GM23338 (cell line): ENCODE measurements around the gene OLFM1. TPM values are rescaled to one million over a fixed set of nuclear protein-coding genes. Genes with fewer than 3 reads are reported as not detected.

Experiments
- ATAC-seq: fragments of 200-7000 bp; cut with Tn5 transposase; 3 replicates; pipeline ENCODE4 v1.9.1; 2020
- DNase-seq: peaks from one replicate; pipeline ENCODE4 v3.0.0-alpha.2; 2015; ENCODE audit warnings: low spot score
- H2AFZ ChIP-seq: fragments of 200-600 bp; sonication (generic); 2 replicates; pipeline ENCODE4 v1.8.0; 2016; ENCODE audit warnings: antibody characterized with exemption, mild to moderate bottlenecking, moderate library complexity
- H3F3A ChIP-seq: fragments of 200-600 bp; sonication (generic); replicated peaks from 2 replicates; pipeline ENCODE4 v1.8.0; 2017; ENCODE audit warnings: antibody characterized with exemption, mixed run types, low read depth
- H3K27ac ChIP-seq: fragments of 200-600 bp; sonication (generic); 2 replicates; pipeline ENCODE4 v1.6.1; 2016; ENCODE audit warnings: low read depth
- H3K27me3 ChIP-seq: fragments of 200-600 bp; sonication (generic); 2 replicates; pipeline ENCODE4 v1.8.0; 2016; ENCODE audit warnings: mild to moderate bottlenecking, mixed run types, moderate library complexity; ENCODE audit not compliant: insufficient read depth
- H3K36me3 ChIP-seq: fragments of 200-600 bp; sonication (generic); 2 replicates; pipeline ENCODE4 v1.8.0; 2016; ENCODE audit warnings: mild to moderate bottlenecking; ENCODE audit not compliant: insufficient read depth
- H3K4me1 ChIP-seq: fragments of 200-600 bp; sonication (generic); 2 replicates; pipeline ENCODE4 v1.8.0; 2016; ENCODE audit warnings: mild to moderate bottlenecking, moderate library complexity; ENCODE audit not compliant: insufficient read depth
- H3K4me2 ChIP-seq: fragments of 200-600 bp; sonication (generic); 2 replicates; pipeline ENCODE4 v1.7.1; 2017; ENCODE audit warnings: mixed run types
- H3K4me3 ChIP-seq: fragments of 200-600 bp; sonication (generic); 2 replicates; pipeline ENCODE4 v1.6.1; 2016; ENCODE audit warnings: mixed run types
- H3K79me2 ChIP-seq: fragments of 200-600 bp; sonication (generic); replicated peaks from 2 replicates; pipeline ENCODE4 v1.8.0; 2017; ENCODE audit warnings: mild to moderate bottlenecking; ENCODE audit not compliant: insufficient read depth
- H3K9me2 ChIP-seq: fragments of 200-600 bp; sonication (generic); 2 replicates; pipeline ENCODE4 v1.8.0; 2017; ENCODE audit not compliant: insufficient read depth
- H4K20me1 ChIP-seq: fragments of 200-600 bp; sonication (generic); replicated peaks from 2 replicates; pipeline ENCODE4 v1.8.0; 2017; ENCODE audit warnings: mild to moderate bottlenecking; ENCODE audit not compliant: insufficient read depth
- H3K27ac Mint-ChIP-seq: 2 replicates; pipeline ENCODE4 v1.8.0; 2020; ENCODE audit warnings: inconsistent platforms, mild to moderate bottlenecking, moderate library complexity, mixed read lengths
- H3K27me3 Mint-ChIP-seq: 3 replicates; pipeline ENCODE4 v1.8.0; 2022; ENCODE audit warnings: low read depth, mild to moderate bottlenecking, moderate library complexity, mixed read lengths, inconsistent platforms; ENCODE audit not compliant: insufficient read depth, poor library complexity
- H3K36me3 Mint-ChIP-seq: 3 replicates; pipeline ENCODE4 v1.8.0; 2021; ENCODE audit warnings: low read depth, mild to moderate bottlenecking, inconsistent platforms, moderate library complexity, mixed read lengths
- H3K4me1 Mint-ChIP-seq: 3 replicates; pipeline ENCODE4 v1.8.0; 2020; ENCODE audit warnings: mild to moderate bottlenecking, inconsistent platforms, mixed read lengths
- H3K4me3 Mint-ChIP-seq: 3 replicates; pipeline ENCODE4 v1.8.0; 2021; ENCODE audit warnings: moderate library complexity, mild to moderate bottlenecking, inconsistent platforms, mixed read lengths
- H3K9me3 Mint-ChIP-seq: 3 replicates; pipeline ENCODE4 v1.8.0; 2020; ENCODE audit warnings: moderate library complexity, mild to moderate bottlenecking, inconsistent platforms, mixed read lengths
- CREB1 ChIP-seq: fragments of 250-450 bp; sonication (Bioruptor Pico); IDR thresholded peaks from 2 replicates; pipeline ENCODE4 v1.5.0; 2020; ENCODE audit warnings: low read depth, mild to moderate bottlenecking, moderate library complexity
- EZH2 ChIP-seq: fragments of 200-600 bp; sonication (generic); IDR thresholded peaks from one replicate; pipeline ENCODE4 v1.8.0; 2017; ENCODE audit warnings: antibody characterized with exemption, mild to moderate bottlenecking, low read depth; ENCODE audit not compliant: unreplicated experiment
- JUNB ChIP-seq: IDR thresholded peaks from one replicate; pipeline ENCODE4 v1.6.1; 2016; ENCODE audit warnings: antibody characterized with exemption; ENCODE audit not compliant: unreplicated experiment
- POLR2AphosphoS5 ChIP-seq: IDR thresholded peaks from 2 replicates; pipeline ENCODE4 v1.6.1; 2016; ENCODE audit warnings: antibody characterized with exemption, low read depth
- polyA plus RNA-seq: library from polyadenylated mRNA; unstranded; fragments of >200 nt; fragmentation: Nextera tagmentation; extraction: Ambion mirVana; gene quantifications from 2 replicates; pipeline ENCODE4 v1.2.1, GENCODE V29; 2016
- total RNA-seq: library from RNA; depleted of rRNA; stranded (reverse); fragments of >200 nt; shearing (Covaris generic); gene quantifications from 2 replicates; pipeline ENCODE4 v1.2.3, GENCODE V29; 2014
- TF ChIP-seq, protein P1 (sequence below): IDR thresholded peaks from 2 replicates; pipeline ENCODE4 v1.6.1; 2016; ENCODE audit warnings: antibody characterized with exemption
- TF ChIP-seq, protein P2 (sequence below): fragments of 250-450 bp; sonication (Bioruptor Pico); IDR thresholded peaks from 2 replicates; pipeline ENCODE4 v1.5.0; 2020; ENCODE audit warnings: mild to moderate bottlenecking, moderate library complexity

The OLFM1 gene
- total and polyA plus RNA-seq, 2 experiments from 2014 or later: 20.6 to 40.1 TPM

DNA sequence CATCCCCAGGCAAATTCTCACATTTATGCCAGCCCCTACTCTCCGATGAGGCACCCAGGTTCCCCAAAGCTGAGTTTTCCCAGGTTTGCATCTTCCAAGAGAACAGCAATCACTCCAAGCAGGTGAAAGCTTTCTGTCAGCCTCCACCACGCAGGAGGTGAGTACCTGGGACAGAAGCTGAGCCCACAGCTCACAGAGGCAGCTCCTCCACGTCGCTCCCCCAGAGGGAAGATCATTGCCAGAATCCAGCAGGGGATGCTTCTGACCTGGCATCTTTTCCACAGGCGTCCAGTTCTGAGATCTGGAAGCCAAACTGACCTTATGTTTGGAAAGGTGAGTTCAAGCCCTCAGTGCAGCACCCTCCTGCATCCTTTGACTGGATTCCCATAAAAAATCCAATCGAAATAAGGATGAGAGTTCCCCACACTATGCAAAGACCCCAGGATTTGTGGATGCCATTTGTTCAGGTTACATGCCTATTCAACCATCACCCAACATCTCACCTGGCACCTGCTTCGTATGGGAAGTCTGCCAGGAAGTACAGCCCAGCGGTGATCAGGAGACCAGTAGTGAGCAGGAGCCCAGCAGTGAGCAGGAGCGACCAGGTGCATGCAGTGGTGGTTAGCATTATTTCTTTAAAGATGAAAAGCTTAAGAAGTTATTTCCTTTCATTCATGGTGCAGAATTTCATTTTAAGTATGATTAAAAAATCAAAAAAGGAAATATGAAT lies 47.4 kb upstream of the OLFM1 start (continued):
- TF ChIP-seq POLR2AphosphoS5 (no peak), EZH2 (no peak)
- TF ChIP-seq, protein P1, sequence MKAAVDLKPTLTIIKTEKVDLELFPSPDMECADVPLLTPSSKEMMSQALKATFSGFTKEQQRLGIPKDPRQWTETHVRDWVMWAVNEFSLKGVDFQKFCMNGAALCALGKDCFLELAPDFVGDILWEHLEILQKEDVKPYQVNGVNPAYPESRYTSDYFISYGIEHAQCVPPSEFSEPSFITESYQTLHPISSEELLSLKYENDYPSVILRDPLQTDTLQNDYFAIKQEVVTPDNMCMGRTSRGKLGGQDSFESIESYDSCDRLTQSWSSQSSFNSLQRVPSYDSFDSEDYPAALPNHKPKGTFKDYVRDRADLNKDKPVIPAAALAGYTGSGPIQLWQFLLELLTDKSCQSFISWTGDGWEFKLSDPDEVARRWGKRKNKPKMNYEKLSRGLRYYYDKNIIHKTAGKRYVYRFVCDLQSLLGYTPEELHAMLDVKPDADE: no peak

DNA sequence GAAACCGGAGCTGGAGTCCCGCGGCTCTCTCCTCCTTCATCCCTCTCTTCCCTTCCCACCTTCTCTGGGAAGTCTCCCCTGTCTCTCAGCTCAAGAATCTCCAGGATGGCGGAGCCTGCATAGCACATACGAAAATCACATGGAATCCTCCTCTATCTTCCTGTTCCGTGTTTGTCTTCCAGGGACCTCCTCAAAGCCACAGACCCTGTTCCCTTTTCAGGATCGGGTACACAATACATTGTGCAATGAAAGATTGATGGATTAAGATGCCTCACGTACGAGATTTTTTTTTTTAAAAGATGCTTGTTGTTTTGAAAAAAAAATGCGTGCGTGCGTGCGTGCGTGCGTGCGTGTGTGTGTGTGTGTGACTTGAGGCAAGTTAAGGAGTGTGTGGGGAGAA lies 46.6 kb upstream of the OLFM1 start:
- Mint-ChIP-seq H3K27ac (no peak overlapping the region), H3K4me1 (no peaks in the 10 kb centered on the region), H3K36me3 (no peaks in the 10 kb centered on the region), H3K4me3 (no peak overlapping the region), H3K27me3 (peaks cover 11% of the 10 kb centered on the region), H3K9me3 (no peaks in the 10 kb centered on the region)
- TF ChIP-seq JUNB (no peak), CREB1 (CRISPR knock-in tag) (no peak)
- TF ChIP-seq, protein P2, sequence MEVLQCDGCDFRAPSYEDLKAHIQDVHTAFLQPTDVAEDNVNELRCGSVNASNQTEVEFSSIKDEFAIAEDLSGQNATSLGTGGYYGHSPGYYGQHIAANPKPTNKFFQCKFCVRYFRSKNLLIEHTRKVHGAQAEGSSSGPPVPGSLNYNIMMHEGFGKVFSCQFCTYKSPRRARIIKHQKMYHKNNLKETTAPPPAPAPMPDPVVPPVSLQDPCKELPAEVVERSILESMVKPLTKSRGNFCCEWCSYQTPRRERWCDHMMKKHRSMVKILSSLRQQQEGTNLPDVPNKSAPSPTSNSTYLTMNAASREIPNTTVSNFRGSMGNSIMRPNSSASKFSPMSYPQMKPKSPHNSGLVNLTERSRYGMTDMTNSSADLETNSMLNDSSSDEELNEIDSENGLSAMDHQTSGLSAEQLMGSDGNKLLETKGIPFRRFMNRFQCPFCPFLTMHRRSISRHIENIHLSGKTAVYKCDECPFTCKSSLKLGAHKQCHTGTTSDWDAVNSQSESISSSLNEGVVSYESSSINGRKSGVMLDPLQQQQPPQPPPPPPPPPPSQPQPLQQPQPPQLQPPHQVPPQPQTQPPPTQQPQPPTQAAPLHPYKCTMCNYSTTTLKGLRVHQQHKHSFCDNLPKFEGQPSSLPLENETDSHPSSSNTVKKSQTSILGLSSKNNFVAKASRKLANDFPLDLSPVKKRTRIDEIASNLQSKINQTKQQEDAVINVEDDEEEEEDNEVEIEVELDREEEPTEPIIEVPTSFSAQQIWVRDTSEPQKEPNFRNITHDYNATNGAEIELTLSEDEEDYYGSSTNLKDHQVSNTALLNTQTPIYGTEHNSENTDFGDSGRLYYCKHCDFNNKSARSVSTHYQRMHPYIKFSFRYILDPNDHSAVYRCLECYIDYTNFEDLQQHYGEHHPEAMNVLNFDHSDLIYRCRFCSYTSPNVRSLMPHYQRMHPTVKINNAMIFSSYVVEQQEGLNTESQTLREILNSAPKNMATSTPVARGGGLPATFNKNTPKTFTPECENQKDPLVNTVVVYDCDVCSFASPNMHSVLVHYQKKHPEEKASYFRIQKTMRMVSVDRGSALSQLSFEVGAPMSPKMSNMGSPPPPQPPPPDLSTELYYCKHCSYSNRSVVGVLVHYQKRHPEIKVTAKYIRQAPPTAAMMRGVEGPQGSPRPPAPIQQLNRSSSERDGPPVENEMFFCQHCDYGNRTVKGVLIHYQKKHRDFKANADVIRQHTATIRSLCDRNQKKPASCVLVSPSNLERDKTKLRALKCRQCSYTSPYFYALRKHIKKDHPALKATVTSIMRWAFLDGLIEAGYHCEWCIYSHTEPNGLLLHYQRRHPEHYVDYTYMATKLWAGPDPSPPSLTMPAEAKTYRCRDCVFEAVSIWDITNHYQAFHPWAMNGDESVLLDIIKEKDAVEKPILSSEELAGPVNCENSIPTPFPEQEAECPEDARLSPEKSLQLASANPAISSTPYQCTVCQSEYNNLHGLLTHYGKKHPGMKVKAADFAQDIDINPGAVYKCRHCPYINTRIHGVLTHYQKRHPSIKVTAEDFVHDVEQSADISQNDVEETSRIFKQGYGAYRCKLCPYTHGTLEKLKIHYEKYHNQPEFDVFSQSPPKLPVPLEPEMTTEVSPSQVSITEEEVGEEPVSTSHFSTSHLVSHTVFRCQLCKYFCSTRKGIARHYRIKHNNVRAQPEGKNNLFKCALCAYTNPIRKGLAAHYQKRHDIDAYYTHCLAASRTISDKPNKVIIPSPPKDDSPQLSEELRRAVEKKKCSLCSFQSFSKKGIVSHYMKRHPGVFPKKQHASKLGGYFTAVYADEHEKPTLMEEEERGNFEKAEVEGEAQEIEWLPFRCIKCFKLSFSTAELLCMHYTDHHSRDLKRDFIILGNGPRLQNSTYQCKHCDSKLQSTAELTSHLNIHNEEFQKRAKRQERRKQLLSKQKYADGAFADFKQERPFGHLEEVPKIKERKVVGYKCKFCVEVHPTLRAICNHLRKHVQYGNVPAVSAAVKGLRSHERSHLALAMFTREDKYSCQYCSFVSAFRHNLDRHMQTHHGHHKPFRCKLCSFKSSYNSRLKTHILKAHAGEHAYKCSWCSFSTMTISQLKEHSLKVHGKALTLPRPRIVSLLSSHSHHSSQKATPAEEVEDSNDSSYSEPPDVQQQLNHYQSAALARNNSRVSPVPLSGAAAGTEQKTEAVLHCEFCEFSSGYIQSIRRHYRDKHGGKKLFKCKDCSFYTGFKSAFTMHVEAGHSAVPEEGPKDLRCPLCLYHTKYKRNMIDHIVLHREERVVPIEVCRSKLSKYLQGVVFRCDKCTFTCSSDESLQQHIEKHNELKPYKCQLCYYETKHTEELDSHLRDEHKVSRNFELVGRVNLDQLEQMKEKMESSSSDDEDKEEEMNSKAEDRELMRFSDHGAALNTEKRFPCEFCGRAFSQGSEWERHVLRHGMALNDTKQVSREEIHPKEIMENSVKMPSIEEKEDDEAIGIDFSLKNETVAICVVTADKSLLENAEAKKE (CRISPR knock-in tag): no peak
- Histone ChIP-seq H3K27ac (no peak overlapping the region), H3K36me3 (no peaks in the 10 kb centered on the region), H3K4me1 (no peaks in the 10 kb centered on the region), H3K27me3 (no peaks in the 10 kb centered on the region), H3K79me2 (no peaks in the 10 kb centered on the region), H3K9me2 (no peaks in the 10 kb centered on the region), H3F3A (no peaks in the 10 kb centered on the region), H3K4me2 (no peak overlapping the region), H4K20me1 (no peaks in the 10 kb centered on the region), H3K4me3 (no peak overlapping the region), H2AFZ (no peak overlapping the region)
- DNase-seq (no peak), ATAC-seq (no peak)
